ENCODE data around the gene OPHN1. TPM values are rescaled to one million over a fixed set of nuclear protein-coding genes. Genes with fewer than 3 reads are reported as not detected.
A peak's percentile ranks its signal among the peaks of the same experiment; 100 is the strongest.

Gene OPHN1
- polyA plus RNA-seq, 4 donors = 8.4 to 12.7 (median 8.6) TPM

- DNase-seq (ENCODE audit: low read depth in 4 of 4, low spot score in 3 of 4) = no peak
These were observed 178.3 kb downstream of the OPHN1 start for GRCh38 chrX:68254738-68255645.

- no peak for DNase-seq (ENCODE audit: low read depth in 4 of 4, low spot score in 3 of 4)
These were observed 180.6 kb downstream of the OPHN1 start for GRCh38 chrX:68252664-68253063.

GRCh38 chrX:68249903-68250302 lies 183.4 kb downstream of the OPHN1 start:
- no peak for DNase-seq (ENCODE audit: low read depth in 4 of 4, low spot score in 3 of 4)

- DNase-seq (ENCODE audit: low read depth in 4 of 4, low spot score in 3 of 4) = no peak
These were observed 183.9 kb downstream of the OPHN1 start for GRCh38 chrX:68249401-68249831.

- no peak for DNase-seq (ENCODE audit: low read depth in 4 of 4, low spot score in 3 of 4)
These were observed 194.7 kb downstream of the OPHN1 start for GRCh38 chrX:68238568-68238967.

- no peak for DNase-seq (ENCODE audit: low read depth in 4 of 4, low spot score in 3 of 4)
These were observed 199.0 kb downstream of the OPHN1 start for GRCh38 chrX:68234171-68234910.

- no peak for DNase-seq (ENCODE audit: low read depth in 4 of 4, low spot score in 3 of 4)
These were observed 201.1 kb downstream of the OPHN1 start for GRCh38 chrX:68232206-68232605.

GRCh38 chrX:68209008-68209407 lies 224.3 kb downstream of the OPHN1 start:
- DNase-seq (ENCODE audit: low read depth in 4 of 4, low spot score in 3 of 4) = no peak

- DNase-seq (ENCODE audit: low read depth in 4 of 4, low spot score in 3 of 4) = no peak
These were observed 228.7 kb downstream of the OPHN1 start for GRCh38 chrX:68204521-68205038.

GRCh38 chrX:68203646-68204045 lies 229.6 kb downstream of the OPHN1 start:
- no peak for DNase-seq (ENCODE audit: low read depth in 4 of 4, low spot score in 3 of 4)

- no peak for DNase-seq (ENCODE audit: low read depth in 4 of 4, low spot score in 3 of 4)
These were observed 230.1 kb downstream of the OPHN1 start for GRCh38 chrX:68203211-68203610.

- DNase-seq (ENCODE audit: low read depth in 4 of 4, low spot score in 3 of 4) = no peak
These were observed 234.0 kb downstream of the OPHN1 start for GRCh38 chrX:68199062-68199848.

- peak in 2 of 4 donors; percentile 11 to 16 for DNase-seq (ENCODE audit: low read depth in 4 of 4, low spot score in 3 of 4)
These were observed 236.1 kb downstream of the OPHN1 start for GRCh38 chrX:68196939-68197791.

- DNase-seq (ENCODE audit: low read depth in 4 of 4, low spot score in 3 of 4) = no peak
These were observed 237.7 kb downstream of the OPHN1 start for GRCh38 chrX:68195561-68195960.

- no peak for DNase-seq (ENCODE audit: low read depth in 4 of 4, low spot score in 3 of 4)
These were observed 239.5 kb downstream of the OPHN1 start for GRCh38 chrX:68193786-68194185.

- no peak for DNase-seq (ENCODE audit: low read depth in 4 of 4, low spot score in 3 of 4)
These were observed 240.1 kb downstream of the OPHN1 start for GRCh38 chrX:68193234-68193633.

- no peak for DNase-seq (ENCODE audit: low read depth in 4 of 4, low spot score in 3 of 4)
These were observed 242.5 kb downstream of the OPHN1 start for GRCh38 chrX:68190799-68191198.

- DNase-seq (ENCODE audit: low read depth in 4 of 4, low spot score in 3 of 4) = no peak
These were observed 246.6 kb downstream of the OPHN1 start for GRCh38 chrX:68186552-68187262.

GRCh38 chrX:68185161-68185560 lies 248.1 kb downstream of the OPHN1 start:
- DNase-seq (ENCODE audit: low read depth in 4 of 4, low spot score in 3 of 4) = no peak

Data from left renal pelvis (tissue), 4 donors.